KMS-11 (cell line): ENCODE data around the gene ZNF845.

Source experiments
- H2AFZ ChIP-seq: fragments of 200-600 bp; sonication (generic); 2 replicates; pipeline ENCODE4 v1.6.1; 2016; ENCODE audit warnings: antibody characterized with exemption, mixed run types, low read depth
- H3K27ac ChIP-seq: fragments of 200-600 bp; sonication (generic); 2 replicates; pipeline ENCODE4 v1.6.1; 2016; ENCODE audit warnings: mild to moderate bottlenecking, mixed run types
- H3K27me3 ChIP-seq: fragments of 200-600 bp; sonication (generic); 2 replicates; pipeline ENCODE4 v1.6.1; 2017; ENCODE audit warnings: mild to moderate bottlenecking, low read depth, mixed run types, moderate library complexity; ENCODE audit not compliant: insufficient read depth
- H3K36me3 ChIP-seq: fragments of 200-600 bp; sonication (generic); 2 replicates; pipeline ENCODE4 v1.6.1; 2017; ENCODE audit warnings: mild to moderate bottlenecking, mixed run types; ENCODE audit not compliant: insufficient read depth
- H3K4me1 ChIP-seq: fragments of 200-600 bp; sonication (generic); 2 replicates; pipeline ENCODE4 v1.6.1; 2016; ENCODE audit warnings: mild to moderate bottlenecking, low read depth, mixed run types; ENCODE audit not compliant: poor library complexity, severe bottlenecking
- H3K4me2 ChIP-seq: fragments of 200-600 bp; sonication (generic); 2 replicates; pipeline ENCODE4 v1.7.0; 2016; ENCODE audit warnings: mild to moderate bottlenecking, mixed run types
- H3K4me3 ChIP-seq: fragments of 200-600 bp; sonication (generic); IDR thresholded peaks from 2 replicates; pipeline ENCODE4 v1.6.1; 2017; ENCODE audit warnings: low read depth, low read length, mixed read lengths; ENCODE audit not compliant: insufficient read depth
- H3K79me2 ChIP-seq: fragments of 200-600 bp; sonication (generic); 2 replicates; pipeline ENCODE4 v1.6.1; 2016; ENCODE audit warnings: low read depth, mixed run types; ENCODE audit not compliant: insufficient read depth
- H3K9ac ChIP-seq: fragments of 200-600 bp; sonication (generic); 2 replicates; pipeline ENCODE4 v1.6.1; 2016; ENCODE audit warnings: mild to moderate bottlenecking, mixed run types
- H4K20me1 ChIP-seq: fragments of 200-600 bp; sonication (generic); 2 replicates; pipeline ENCODE4 v1.6.1; 2016; ENCODE audit warnings: mild to moderate bottlenecking, mixed run types; ENCODE audit not compliant: insufficient read depth
- TF ChIP-seq, protein P1 (sequence below): fragments of 200-600 bp; sonication (generic); conservative IDR thresholded peaks from 2 replicates; pipeline ENCODE4 v1.6.1; 2017; ENCODE audit warnings: low read depth, mild to moderate bottlenecking, antibody characterized with exemption, low read length, moderate library complexity, mixed read lengths

The ZNF845 gene

DNA sequence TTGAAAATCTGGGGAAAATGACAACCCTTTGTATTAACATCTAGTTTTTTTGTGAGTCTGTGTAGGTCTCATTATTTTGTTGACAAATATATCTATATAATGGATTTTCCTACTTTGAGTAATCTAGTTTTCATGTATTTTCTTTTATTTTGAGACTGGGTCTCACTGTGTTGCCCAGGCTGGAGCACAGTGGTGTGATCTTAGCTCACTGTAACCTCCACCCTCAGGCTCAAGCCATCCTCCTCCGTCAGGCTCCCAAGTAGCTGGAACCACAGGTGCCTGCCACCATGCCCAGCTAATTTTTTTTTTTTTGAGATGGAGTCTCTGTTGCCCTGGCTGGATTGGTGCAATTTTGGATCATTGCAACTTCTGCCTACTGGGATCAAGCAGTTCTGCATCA, 41.2 kb downstream of the ZNF845 start:
- Histone ChIP-seq H3K36me3 (no peaks in the 10 kb centered on the region), H3K4me1 (no peaks in the 10 kb centered on the region)
- TF ChIP-seq, protein P1, sequence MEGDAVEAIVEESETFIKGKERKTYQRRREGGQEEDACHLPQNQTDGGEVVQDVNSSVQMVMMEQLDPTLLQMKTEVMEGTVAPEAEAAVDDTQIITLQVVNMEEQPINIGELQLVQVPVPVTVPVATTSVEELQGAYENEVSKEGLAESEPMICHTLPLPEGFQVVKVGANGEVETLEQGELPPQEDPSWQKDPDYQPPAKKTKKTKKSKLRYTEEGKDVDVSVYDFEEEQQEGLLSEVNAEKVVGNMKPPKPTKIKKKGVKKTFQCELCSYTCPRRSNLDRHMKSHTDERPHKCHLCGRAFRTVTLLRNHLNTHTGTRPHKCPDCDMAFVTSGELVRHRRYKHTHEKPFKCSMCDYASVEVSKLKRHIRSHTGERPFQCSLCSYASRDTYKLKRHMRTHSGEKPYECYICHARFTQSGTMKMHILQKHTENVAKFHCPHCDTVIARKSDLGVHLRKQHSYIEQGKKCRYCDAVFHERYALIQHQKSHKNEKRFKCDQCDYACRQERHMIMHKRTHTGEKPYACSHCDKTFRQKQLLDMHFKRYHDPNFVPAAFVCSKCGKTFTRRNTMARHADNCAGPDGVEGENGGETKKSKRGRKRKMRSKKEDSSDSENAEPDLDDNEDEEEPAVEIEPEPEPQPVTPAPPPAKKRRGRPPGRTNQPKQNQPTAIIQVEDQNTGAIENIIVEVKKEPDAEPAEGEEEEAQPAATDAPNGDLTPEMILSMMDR = no peak

DNA sequence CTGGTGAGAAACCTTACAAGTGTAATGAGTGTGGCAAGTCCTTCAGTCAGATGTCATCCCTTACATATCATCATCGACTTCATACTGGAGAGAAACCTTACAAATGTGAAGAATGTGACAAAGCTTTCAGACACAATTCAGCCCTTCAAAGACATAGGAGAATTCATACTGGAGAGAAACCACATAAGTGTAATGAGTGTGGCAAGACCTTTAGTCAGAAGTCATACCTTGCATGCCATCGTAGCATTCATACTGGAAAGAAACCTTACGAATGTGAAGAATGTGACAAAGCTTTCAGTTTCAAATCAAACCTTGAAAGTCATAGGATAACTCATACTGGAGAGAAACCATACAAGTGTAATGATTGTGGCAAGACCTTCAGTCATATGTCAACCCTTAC, 47.8 kb downstream of the ZNF845 start:
- no peak overlapping the region for H2AFZ ChIP-seq
- H3K4me1 ChIP-seq = no peaks in the 10 kb centered on the region
- no peak overlapping the region for H3K4me2 ChIP-seq
- TF ChIP-seq, protein P1 = no peak
- H4K20me1 ChIP-seq = no peaks in the 10 kb centered on the region
- no peaks in the 10 kb centered on the region for H3K27me3 ChIP-seq
- no peak overlapping the region for H3K9ac ChIP-seq
- no peak overlapping the region for H3K27ac ChIP-seq
- H3K36me3 ChIP-seq = no peaks in the 10 kb centered on the region
- H3K79me2 ChIP-seq = no peaks in the 10 kb centered on the region
- H3K4me3 ChIP-seq = no peak overlapping the region

More for the DNA sequence above, 41.2 kb downstream of the ZNF845 start:
- no peak overlapping the region for H3K9ac ChIP-seq
- H4K20me1 ChIP-seq = no peaks in the 10 kb centered on the region
- no peak overlapping the region for H3K27ac ChIP-seq
- no peak overlapping the region for H2AFZ ChIP-seq
- no peak overlapping the region for H3K4me3 ChIP-seq
- H3K4me2 ChIP-seq = no peak overlapping the region
- no peaks in the 10 kb centered on the region for H3K27me3 ChIP-seq
- H3K79me2 ChIP-seq = no peaks in the 10 kb centered on the region

DNA sequence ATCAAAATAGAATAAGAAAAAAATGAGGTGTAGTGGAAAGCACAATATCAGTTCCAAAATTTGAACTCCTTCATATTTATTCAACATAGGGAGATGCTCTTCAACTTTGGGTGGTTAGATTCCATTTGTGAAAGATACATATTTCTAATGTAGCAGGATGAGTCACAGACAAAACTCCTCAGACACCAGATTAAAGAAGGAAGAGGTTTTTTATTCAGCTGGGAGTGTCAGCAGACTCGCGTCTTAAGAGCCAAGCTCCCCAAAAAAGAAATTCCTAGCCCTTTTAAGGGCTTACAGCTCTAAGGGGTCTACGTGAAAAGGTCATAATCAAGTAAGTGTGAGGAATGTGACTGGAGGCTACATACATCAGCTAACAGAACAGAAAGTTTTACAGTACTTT, 54.6 kb downstream of the ZNF845 start:
- Histone ChIP-seq H4K20me1 (no peaks in the 10 kb centered on the region), H3K36me3 (no peaks in the 10 kb centered on the region), H2AFZ (no peak overlapping the region), H3K4me3 (no peak overlapping the region), H3K27me3 (no peaks in the 10 kb centered on the region), H3K27ac (no peak overlapping the region), H3K9ac (no peak overlapping the region), H3K79me2 (no peaks in the 10 kb centered on the region), H3K4me2 (no peak overlapping the region), H3K4me1 (no peaks in the 10 kb centered on the region)
- TF ChIP-seq, protein P1 = no peak

DNA sequence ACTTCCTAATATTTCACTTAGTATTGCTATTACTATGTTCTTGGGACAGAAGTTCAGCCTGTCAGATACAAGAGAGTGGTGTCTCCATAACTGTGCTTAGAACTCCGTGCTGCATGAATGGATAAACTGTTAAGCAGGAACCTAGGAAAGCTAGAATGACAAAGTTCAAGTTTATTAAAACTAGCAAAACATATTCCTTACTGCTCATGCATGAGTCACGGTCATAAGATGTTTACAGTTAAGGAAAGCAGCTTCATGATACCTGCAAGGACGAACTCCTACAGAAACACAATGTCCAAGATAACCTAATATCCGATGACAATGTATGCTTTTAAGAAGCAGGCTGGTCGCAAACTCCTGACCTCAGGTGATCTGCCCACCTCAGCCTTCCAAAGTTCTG, 55.4 kb downstream of the ZNF845 start:
- H3K36me3 ChIP-seq = no peaks in the 10 kb centered on the region
- no peaks in the 10 kb centered on the region for H4K20me1 ChIP-seq
- no peak overlapping the region for H3K9ac ChIP-seq
- H3K4me2 ChIP-seq = no peak overlapping the region
- H3K79me2 ChIP-seq = no peaks in the 10 kb centered on the region
- no peak overlapping the region for H2AFZ ChIP-seq
- no peak overlapping the region for H3K4me3 ChIP-seq
- no peaks in the 10 kb centered on the region for H3K27me3 ChIP-seq
- no peak overlapping the region for H3K27ac ChIP-seq
- H3K4me1 ChIP-seq = no peaks in the 10 kb centered on the region
- TF ChIP-seq, protein P1 = no peak

DNA sequence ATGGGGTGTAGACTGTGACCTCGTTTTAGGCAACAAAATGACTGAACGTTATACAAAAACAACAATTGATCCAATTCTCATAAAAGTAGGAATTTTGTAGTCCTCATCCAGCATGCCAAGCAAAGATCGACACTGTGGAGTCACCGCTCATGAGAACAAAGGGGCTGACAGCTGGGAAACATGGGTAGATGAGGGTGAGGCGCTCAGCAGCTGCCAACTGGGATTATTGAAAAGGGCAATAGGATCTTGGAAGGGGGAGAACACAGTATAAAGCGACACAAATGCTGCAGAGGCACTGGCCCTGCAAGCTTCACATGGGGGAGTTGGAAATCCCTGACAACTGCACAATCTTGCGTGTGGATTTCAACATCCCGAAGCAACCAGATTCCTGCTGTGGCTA, 56.0 kb downstream of the ZNF845 start:
- TF ChIP-seq, protein P1 = no peak
- Histone ChIP-seq H3K4me2 (no peak overlapping the region), H3K36me3 (no peaks in the 10 kb centered on the region), H3K27me3 (no peaks in the 10 kb centered on the region), H3K79me2 (no peaks in the 10 kb centered on the region), H4K20me1 (no peaks in the 10 kb centered on the region), H3K9ac (no peak overlapping the region), H3K4me3 (no peak overlapping the region), H3K27ac (no peak overlapping the region), H3K4me1 (no peaks in the 10 kb centered on the region), H2AFZ (no peak overlapping the region)
